ENCODE measurements around the gene PTPRN2. TPM values are rescaled to one million over a fixed set of nuclear protein-coding genes. Genes with fewer than 3 reads are reported as not detected.

The PTPRN2 gene
- total and polyA plus RNA-seq, 8 donors, result 4.9 to 136 (median 46.8) TPM

GRCh38 chr7:158312789-158313188 is 274.8 kb downstream of the PTPRN2 start:
- H3K36me3 ChIP-seq, result peaks cover 0 to 3% (median 0%) of the 10 kb centered on the region in 4 donors
- H3K4me3 ChIP-seq, result no peak overlapping the region
- no peak for TF ChIP-seq POLR2A (IDR thresholded peaks at IDR 0.05)
- TF ChIP-seq EP300 (IDR thresholded peaks at IDR 0.05), result no peak
- no peak for TF ChIP-seq CTCF (IDR thresholded peaks at IDR 0.05)
- TF ChIP-seq POLR2AphosphoS5 (IDR thresholded peaks at IDR 0.05), result no peak
- no peak for DNase-seq
- peaks cover 0 to 14% (median 0%) of the 10 kb centered on the region in 3 donors for H3K27me3 ChIP-seq
- no peak overlapping the region for H3K27ac ChIP-seq
- 96 to 98% (median 97%) methylated on average over 10 of the region's 10 CpGs for WGBS, 5 donors
- intact Hi-C loops (cut with DNase I; ENCODE audit: low total_unique reads), result no loop called here
- peaks cover 0 to 6% (median 0%) of the 10 kb centered on the region in 4 donors for H3K4me1 ChIP-seq
- peaks cover 0 to 17% (median 11%) of the 10 kb centered on the region in 4 donors for H3K9me3 ChIP-seq

GRCh38 chr7:158311791-158312190 is 275.8 kb downstream of the PTPRN2 start:
- H3K36me3 ChIP-seq, result peaks cover 0 to 3% (median 0%) of the 10 kb centered on the region in 4 donors
- H3K27ac ChIP-seq, result no peak overlapping the region
- peaks cover 0 to 26% (median 17%) of the 10 kb centered on the region in 4 donors for H3K9me3 ChIP-seq
- peaks cover 0 to 6% (median 0%) of the 10 kb centered on the region in 3 donors for H3K27me3 ChIP-seq
- DNase-seq, result no peak
- no peak overlapping the region for H3K4me3 ChIP-seq
- WGBS, 5 donors, result 85 to 93% (median 90%) methylated on average over 11 of the region's 11 CpGs
- no peaks in the 10 kb centered on the region for H3K4me1 ChIP-seq
- intact Hi-C loops (cut with DNase I; ENCODE audit: low total_unique reads), result no loop called here
- TF ChIP-seq CTCF (IDR thresholded peaks at IDR 0.05) (no peak), POLR2AphosphoS5 (IDR thresholded peaks at IDR 0.05) (no peak), POLR2A (IDR thresholded peaks at IDR 0.05) (no peak), EP300 (IDR thresholded peaks at IDR 0.05) (no peak)

- DNase-seq, result no peak
- Histone ChIP-seq H3K27me3 (no peaks in the 10 kb centered on the region), H3K36me3 (peaks cover 0 to 3% (median 0%) of the 10 kb centered on the region in 4 donors), H3K4me3 (no peak overlapping the region), H3K9me3 (peaks cover 0 to 26% (median 18%) of the 10 kb centered on the region in 4 donors), H3K4me1 (no peaks in the 10 kb centered on the region), H3K27ac (no peak overlapping the region)
- 80 to 91% (median 88%) methylated on average over 17 of the region's 17 CpGs for WGBS, 5 donors
- intact Hi-C loops (cut with DNase I; ENCODE audit: low total_unique reads), result no loop called here
- no peak for TF ChIP-seq CTCF (IDR thresholded peaks at IDR 0.05)
- TF ChIP-seq POLR2A (IDR thresholded peaks at IDR 0.05), result no peak
- no peak for TF ChIP-seq POLR2AphosphoS5 (IDR thresholded peaks at IDR 0.05)
- TF ChIP-seq EP300 (IDR thresholded peaks at IDR 0.05), result no peak
Measured at GRCh38 chr7:158310924-158311666, 276.5 kb downstream of the PTPRN2 start.

DNA sequence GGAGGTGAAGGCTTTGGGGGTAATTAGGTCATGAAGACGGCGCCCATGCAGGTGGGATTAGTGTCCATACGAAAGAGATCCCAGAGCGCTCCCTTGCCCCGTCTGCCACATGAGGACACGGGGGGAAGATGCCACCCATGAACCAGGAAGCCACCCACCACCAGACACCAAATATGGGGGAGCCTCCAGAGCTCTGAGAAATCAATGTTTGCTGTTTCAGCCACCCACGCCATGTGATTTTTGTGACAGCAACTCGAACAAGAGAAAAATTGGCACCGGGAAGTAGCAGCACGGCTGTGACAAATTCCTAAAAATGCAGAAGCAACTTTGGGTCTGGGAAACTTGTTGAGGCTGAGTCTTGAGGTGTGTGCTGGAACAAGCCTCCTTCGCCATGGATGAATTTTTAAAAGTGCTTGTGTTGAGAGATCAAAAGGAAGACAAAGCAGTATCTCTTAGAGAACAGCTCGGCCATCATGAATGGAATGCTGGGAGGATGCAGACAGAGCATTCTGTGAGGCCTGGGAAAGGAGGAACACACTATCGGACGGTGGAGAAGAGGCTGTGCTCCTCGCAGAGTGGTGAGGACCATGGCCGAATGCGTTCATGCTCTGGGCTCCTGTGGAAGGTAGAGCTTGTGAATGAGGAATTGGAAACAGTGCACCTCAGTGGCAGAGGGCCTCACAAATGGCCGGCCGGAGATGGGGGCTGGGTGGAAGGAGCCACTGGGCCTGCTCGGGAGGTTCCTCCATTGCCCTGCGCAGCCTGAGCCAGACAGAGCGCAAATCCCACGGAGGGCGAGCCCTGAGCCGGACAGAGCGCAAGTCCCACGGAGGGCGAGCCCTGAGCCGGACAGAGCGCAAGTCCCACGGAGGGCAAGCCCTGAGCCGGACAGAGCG is 277.5 kb downstream of the PTPRN2 start:
- Histone ChIP-seq H3K27ac (no peak overlapping the region), H3K4me1 (no peaks in the 10 kb centered on the region), H3K27me3 (no peaks in the 10 kb centered on the region), H3K9me3 (peaks cover 0 to 26% (median 20%) of the 10 kb centered on the region in 4 donors), H3K4me3 (no peak overlapping the region), H3K36me3 (peaks cover 0 to 3% (median 0%) of the 10 kb centered on the region in 4 donors)
- intact Hi-C loops (cut with DNase I; ENCODE audit: low total_unique reads), result no loop called here
- no peak for DNase-seq
- WGBS, 5 donors, result 89 to 94% (median 91%) methylated on average over 25 to 33 of the region's 33 CpGs
- TF ChIP-seq EP300 (IDR thresholded peaks at IDR 0.05), result no peak
- no peak for TF ChIP-seq POLR2A (IDR thresholded peaks at IDR 0.05)
- TF ChIP-seq POLR2AphosphoS5 (IDR thresholded peaks at IDR 0.05), result no peak
- TF ChIP-seq CTCF (IDR thresholded peaks at IDR 0.05), result no peak
